Body of pancreas (tissue), 4 donors: ENCODE results near the gene PSMA3.

Experiments used
- CTCF ChIP-seq, 7 experiments: fragments of 450-650 bp in 4 of 7; fragments of 200-600 bp in 3 of 7; sonication (generic) in 3 of 7; IDR thresholded peaks; one replicate each; pipeline ENCODE4 v1.5.1; 2016 to 2019; ENCODE audit warnings: antibody characterized with exemption in 7 of 7
- POLR2A ChIP-seq, 3 donors: fragments of 450-650 bp; IDR thresholded peaks; one replicate each; pipeline ENCODE4 v1.6.1; 2016; ENCODE audit warnings: antibody characterized with exemption in 3 of 3, mild to moderate bottlenecking in 2 of 3

- no peak for TF ChIP-seq POLR2A (IDR thresholded peaks at IDR 0.05)
- no peak for TF ChIP-seq CTCF (IDR thresholded peaks at IDR 0.05)
These were observed 30.2 kb downstream of the PSMA3 start for GRCh38 chr14:58274881-58275280.
